GM23248 (cell line): ENCODE measurements around the gene RHOXF1. TPM values are rescaled to one million over a fixed set of nuclear protein-coding genes. Genes with fewer than 3 reads are reported as not detected.
"Not testable (repeated sequence)": the region's sequence is repeated elsewhere in the genome, so short reads cannot be mapped to it uniquely, and the experiment has no call there.

Experiments
- DNase-seq: peaks from one replicate; pipeline ENCODE4 v3.0.0-alpha.2; 2015
- H2AFZ ChIP-seq: fragments of 200-600 bp; sonication (generic); 2 replicates; pipeline ENCODE4 v1.6.1; 2016; ENCODE audit warnings: antibody characterized with exemption
- H3F3A ChIP-seq: fragments of 200-600 bp; sonication (generic); 2 replicates; pipeline ENCODE4 v1.6.1; 2016; ENCODE audit warnings: mild to moderate bottlenecking, antibody characterized with exemption, mixed run types; ENCODE audit not compliant: insufficient read depth
- H3K27ac ChIP-seq: fragments of 200-600 bp; sonication (generic); 2 replicates; pipeline ENCODE4 v1.5.1; 2016; ENCODE audit warnings: mild to moderate bottlenecking
- H3K27me3 ChIP-seq: fragments of 200-600 bp; sonication (generic); replicated peaks from 2 replicates; pipeline ENCODE4 v1.6.1; 2016; ENCODE audit warnings: mild to moderate bottlenecking; ENCODE audit not compliant: insufficient read depth
- H3K36me3 ChIP-seq: fragments of 200-600 bp; sonication (generic); 2 replicates; pipeline ENCODE4 v1.6.1; 2016; ENCODE audit warnings: low read depth, mild to moderate bottlenecking
- H3K4me1 ChIP-seq: fragments of 200-600 bp; sonication (generic); 2 replicates; pipeline ENCODE4 v1.6.1; 2016; ENCODE audit warnings: mild to moderate bottlenecking; ENCODE audit not compliant: insufficient read depth
- H3K4me2 ChIP-seq: fragments of 200-600 bp; sonication (generic); one replicate; pipeline ENCODE4 v1.6.1; 2016; ENCODE audit warnings: mild to moderate bottlenecking; ENCODE audit not compliant: unreplicated experiment
- H3K4me3 ChIP-seq: fragments of 200-600 bp; sonication (generic); 2 replicates; pipeline ENCODE4 v1.5.1; 2016; ENCODE audit warnings: mild to moderate bottlenecking
- H3K79me2 ChIP-seq: fragments of 200-600 bp; sonication (generic); 2 replicates; pipeline ENCODE4 v1.6.1; 2016; ENCODE audit warnings: mild to moderate bottlenecking; ENCODE audit not compliant: insufficient read depth
- H3K9ac ChIP-seq: fragments of 200-600 bp; sonication (generic); 2 replicates; pipeline ENCODE4 v1.6.1; 2016; ENCODE audit warnings: mild to moderate bottlenecking
- H3K9me2 ChIP-seq: fragments of 200-600 bp; sonication (generic); 2 replicates; pipeline ENCODE4 v1.6.1; 2016; ENCODE audit warnings: mixed run types, mild to moderate bottlenecking, moderate library complexity; ENCODE audit not compliant: insufficient read depth
- H3K9me3 ChIP-seq: fragments of 200-600 bp; sonication (generic); one replicate; pipeline ENCODE4 v1.6.1; 2017; ENCODE audit warnings: low read depth
- H4K20me1 ChIP-seq: fragments of 200-600 bp; sonication (generic); 2 replicates; pipeline ENCODE4 v1.6.0; 2016; ENCODE audit not compliant: insufficient read depth
- EZH2 ChIP-seq: fragments of 200-600 bp; sonication (generic); IDR thresholded peaks from 2 replicates; pipeline ENCODE4 v1.6.1; 2018; ENCODE audit warnings: antibody characterized with exemption, mild to moderate bottlenecking; ENCODE audit not compliant: insufficient read depth, poor library complexity, severe bottlenecking
- EZH2phosphoT487 ChIP-seq: fragments of 200-600 bp; sonication (generic); IDR thresholded peaks from 2 replicates; pipeline ENCODE4 v1.6.1; 2018; ENCODE audit warnings: antibody characterized with exemption, moderate library complexity, mild to moderate bottlenecking, low read depth; ENCODE audit not compliant: insufficient read depth
- WGBS, 2 experiments: methylation state at CpG; one replicate each; pipeline ENCODE4 v1.1.6; 2015 to 2017; ENCODE audit warnings: low lambda C conversion rate in 2 of 2, low coverage in 1 of 2; ENCODE audit errors: missing lambda C conversion rate in 2 of 2; 5-methylcytosine and 5-hydroxymethylcytosine counted together
- in situ Hi-C: fragments of 300-500 bp; cut with MboI; formaldehyde crosslinking; loops from 2 replicates; pipeline ENCODE4 v1.15.0; 2020
- polyA plus RNA-seq: library from polyadenylated mRNA; unstranded; fragments of >200 nt; fragmentation: Nextera tagmentation; extraction: Ambion mirVana; gene quantifications from 2 replicates; pipeline ENCODE4 v1.2.1, GENCODE V29; 2016
- total RNA-seq: library from RNA; depleted of rRNA; stranded (reverse); fragments of >200 nt; shearing (Covaris generic); gene quantifications from 2 replicates; pipeline ENCODE4 v1.2.3, GENCODE V29; 2014; rRNA removed

The RHOXF1 gene
- total and polyA plus RNA-seq, 2 experiments from 2014 or later, result not detected

DNA sequence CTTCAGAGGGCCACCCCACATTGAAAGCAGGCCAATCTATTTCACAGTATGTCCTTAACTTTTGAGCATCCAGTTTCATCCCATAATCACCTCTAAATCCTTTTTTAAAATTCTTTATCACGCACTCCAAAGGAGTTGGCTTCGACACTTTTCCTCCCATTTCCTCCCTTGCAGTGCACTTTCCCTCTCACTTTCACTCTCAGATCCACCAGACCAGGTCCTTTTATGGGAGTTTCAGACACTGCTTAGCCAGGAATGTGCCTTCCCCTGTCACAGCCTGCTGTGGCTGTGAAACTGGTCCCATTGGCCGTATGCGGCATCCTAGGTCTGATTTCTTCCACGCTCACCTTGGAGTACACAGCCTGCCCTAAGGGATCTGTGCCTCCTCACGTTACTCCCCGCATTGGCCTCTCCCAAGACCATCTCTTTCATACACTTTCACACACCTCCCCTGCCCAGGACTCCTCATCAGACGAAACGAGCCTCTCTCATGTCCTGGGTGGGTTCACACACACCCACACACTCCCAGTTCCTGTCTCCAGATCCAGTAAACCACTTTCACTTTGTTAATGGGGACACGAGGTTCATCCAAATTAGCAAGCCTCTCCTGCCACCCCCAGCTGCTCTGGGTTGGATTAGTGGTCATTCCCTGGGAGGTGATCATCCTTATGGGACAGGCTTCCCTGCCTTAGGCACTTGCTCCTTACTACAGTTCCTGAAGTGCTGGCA is 28.3 kb downstream of the RHOXF1 start:
- Histone ChIP-seq H3K79me2 (no peaks in the 10 kb centered on the region), H3K9ac (no peak overlapping the region), H3K27me3 (no peaks in the 10 kb centered on the region), H3K4me2 (no peak overlapping the region), H3K36me3 (no peaks in the 10 kb centered on the region), H3F3A (no peaks in the 10 kb centered on the region), H3K9me3 (no peaks in the 10 kb centered on the region), H2AFZ (no peak overlapping the region), H3K4me3 (no peak overlapping the region), H3K27ac (no peak overlapping the region), H3K4me1 (no peaks in the 10 kb centered on the region), H4K20me1 (no peaks in the 10 kb centered on the region), H3K9me2 (no peaks in the 10 kb centered on the region)
- DNase-seq, result no peak
- in situ Hi-C loops, result no loop called here
- WGBS, 2 experiments, result 46 to 57% methylated on average over 9 to 10 of the region's 10 CpGs
- TF ChIP-seq EZH2, result no peak
- no peak for TF ChIP-seq EZH2phosphoT487

DNA sequence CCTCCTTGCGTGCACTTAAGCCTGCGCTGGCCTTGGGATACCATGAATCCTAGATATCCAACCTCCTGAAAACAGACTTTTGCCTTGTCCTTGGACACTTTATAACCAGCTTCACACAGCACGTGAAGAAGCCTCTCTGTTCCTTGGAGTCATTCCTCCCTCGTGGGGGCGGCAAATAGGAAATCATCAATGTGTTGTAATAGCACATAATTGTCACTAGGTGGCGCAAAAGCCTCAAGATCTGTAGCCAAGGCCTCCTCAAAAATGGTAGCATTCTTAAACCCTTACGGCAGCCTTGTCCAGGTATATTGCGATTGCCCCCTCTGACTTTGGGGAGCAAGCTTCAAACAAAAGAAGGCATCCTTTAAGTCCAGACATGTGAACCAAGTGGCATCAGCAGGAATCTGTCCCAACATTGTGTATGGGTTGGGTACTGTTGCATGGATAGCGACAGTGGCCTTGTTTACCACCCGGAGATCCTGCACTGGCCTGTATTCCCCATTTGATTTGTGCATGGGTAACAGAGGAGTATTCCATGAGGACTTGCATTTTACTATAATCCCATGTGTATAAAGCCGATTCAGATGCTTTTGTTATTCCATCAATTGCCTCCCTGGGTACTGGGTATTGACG is 30.0 kb downstream of the RHOXF1 start:
- H3K9me3 ChIP-seq, in situ Hi-C loops, H3K36me3 ChIP-seq, H3K27me3 ChIP-seq, H3K27ac ChIP-seq, H4K20me1 ChIP-seq, H3K79me2 ChIP-seq, H3F3A ChIP-seq, H3K4me2 ChIP-seq, H3K9me2 ChIP-seq, DNase-seq, H3K4me1 ChIP-seq, H2AFZ ChIP-seq, H3K4me3 ChIP-seq, H3K9ac ChIP-seq: not testable (repeated sequence)
- WGBS, 2 experiments, result no CpG with 5 or more reads among the region's 12 CpGs

DNA sequence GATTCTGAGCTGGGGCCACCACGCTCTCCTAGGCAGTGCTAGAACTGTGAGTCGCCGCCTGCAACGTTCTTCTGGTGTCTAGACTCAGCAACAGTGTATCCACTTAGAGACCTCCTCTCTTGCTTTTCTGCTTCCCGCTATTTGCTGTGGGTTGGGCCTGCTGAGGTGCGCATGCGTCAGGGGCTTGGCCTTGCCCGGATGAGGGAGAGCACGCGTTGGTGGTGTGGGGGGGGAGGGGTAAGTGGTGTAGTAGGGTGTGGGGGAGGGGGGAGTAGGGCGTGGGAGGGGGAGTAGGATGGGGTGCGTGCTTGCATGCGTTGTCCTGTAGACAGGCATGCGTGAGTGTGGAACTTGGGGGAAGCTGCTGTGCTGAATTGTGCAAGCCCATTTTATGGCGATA is 38.1 kb downstream of the RHOXF1 start, which contains the start of gene RHOXF2B:
TSS of gene RHOXF2B (minus strand) at position 101 of the 400 bp plus-strand sequence. CDS start 138 bp downstream, outside the sequence.
- H3K9ac ChIP-seq, H3K4me1 ChIP-seq, DNase-seq, H3K4me2 ChIP-seq, H3K27ac ChIP-seq, H3K9me3 ChIP-seq, H3K79me2 ChIP-seq, H3K36me3 ChIP-seq, H3F3A ChIP-seq, H4K20me1 ChIP-seq, in situ Hi-C loops, H2AFZ ChIP-seq, H3K4me3 ChIP-seq, H3K27me3 ChIP-seq, H3K9me2 ChIP-seq: not testable (repeated sequence)
- no CpG with 5 or more reads among the region's 15 CpGs for WGBS, 2 experiments

DNA sequence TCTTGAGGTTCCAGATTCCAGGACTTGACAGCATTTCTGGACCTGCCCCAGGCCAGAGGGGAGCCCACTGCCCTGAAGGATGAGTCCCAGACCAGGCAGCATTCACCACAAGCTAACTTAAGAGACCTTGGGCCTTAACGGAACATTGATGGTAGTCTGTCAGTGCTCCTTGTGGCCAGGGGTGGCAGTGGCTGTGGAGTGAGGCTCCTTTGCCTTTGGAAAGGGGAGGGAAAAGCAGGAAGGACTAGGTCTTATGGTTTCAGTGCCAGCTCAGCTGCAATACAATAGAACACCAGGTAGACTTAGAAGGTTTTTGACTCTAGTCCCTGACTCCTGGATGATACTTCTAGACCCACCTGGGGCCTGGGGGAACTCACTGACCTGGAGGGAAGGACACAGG is 49.5 kb downstream of the RHOXF1 start:
- H3K36me3 ChIP-seq, DNase-seq, H3F3A ChIP-seq, H4K20me1 ChIP-seq, H3K27ac ChIP-seq, H3K4me3 ChIP-seq, H3K9me2 ChIP-seq, in situ Hi-C loops, H3K9ac ChIP-seq, H3K27me3 ChIP-seq, H2AFZ ChIP-seq, H3K9me3 ChIP-seq, H3K79me2 ChIP-seq, H3K4me1 ChIP-seq, H3K4me2 ChIP-seq: not testable (repeated sequence)
- 83% methylated on average over 1 of the region's 1 CpG; no CpG with 5 or more reads in 1 of the 2 experiments for WGBS, 2 experiments

Other genes starting within 250 kb of the RHOXF1 start
- 13.9 and 17.2 TPM in 2 replicates for gene RNF113A, start 244.2 kb downstream of the RHOXF1 start, total RNA-seq
- gene RNF113A, start 244.2 kb downstream of the RHOXF1 start, polyA plus RNA-seq, result 20.7 and 23.1 TPM in 2 replicates
- 34.8 and 46.4 TPM in 2 replicates for gene NDUFA1, start 244.1 kb downstream of the RHOXF1 start, total RNA-seq
- gene NDUFA1, start 244.1 kb downstream of the RHOXF1 start, polyA plus RNA-seq, result 260 and 264 TPM in 2 replicates
- gene AKAP14, start 220.0 kb downstream of the RHOXF1 start, total RNA-seq, result not detected in 2 replicates
- gene AKAP14, start 220.0 kb downstream of the RHOXF1 start, polyA plus RNA-seq, result not detected in 2 replicates
- gene NKAP, start 172.2 kb downstream of the RHOXF1 start, total RNA-seq, result 1.3 and 3.1 TPM in 2 replicates
- 3.7 and 4.0 TPM in 2 replicates for gene NKAP, start 172.2 kb downstream of the RHOXF1 start, polyA plus RNA-seq
- not detected in 2 replicates for gene RHOXF2B, start 38.2 kb downstream of the RHOXF1 start, total RNA-seq
- gene RHOXF2B, start 38.2 kb downstream of the RHOXF1 start, polyA plus RNA-seq, result not detected in 2 replicates
- not detected in 2 replicates for gene RHOXF2, start 42.7 kb upstream of the RHOXF1 start, total RNA-seq
- not detected in 2 replicates for gene RHOXF2, start 42.7 kb upstream of the RHOXF1 start, polyA plus RNA-seq
- 11.5 and 11.6 TPM in 2 replicates for gene ZBTB33, start 134.9 kb upstream of the RHOXF1 start, total RNA-seq
- 8.3 and 8.5 TPM in 2 replicates for gene ZBTB33, start 134.9 kb upstream of the RHOXF1 start, polyA plus RNA-seq
- not detected in 2 replicates for gene TMEM255A, start 195.5 kb upstream of the RHOXF1 start, total RNA-seq
- gene TMEM255A, start 195.5 kb upstream of the RHOXF1 start, polyA plus RNA-seq, result not detected in 2 replicates
- gene ATP1B4, start 246.2 kb upstream of the RHOXF1 start, total RNA-seq, result not detected in 2 replicates
- not detected in 2 replicates for gene ATP1B4, start 246.2 kb upstream of the RHOXF1 start, polyA plus RNA-seq